OCI-LY7 (cell line): ENCODE data around the gene PSPN.

Experiments
- EZH2phosphoT487 ChIP-seq: fragments of 200-600 bp; sonication (generic); IDR thresholded peaks from 2 replicates; pipeline ENCODE4 v1.6.1; 2018; ENCODE audit warnings: low read depth, borderline replicate concordance, mild to moderate bottlenecking, mixed run types, antibody characterized with exemption, low read length, moderate library complexity, mixed read lengths
- TF ChIP-seq, protein P1 (sequence below): fragments of 200-600 bp; sonication (generic); conservative IDR thresholded peaks from 2 replicates; pipeline ENCODE4 v1.5.1; 2014; ENCODE audit warnings: mild to moderate bottlenecking, antibody characterized with exemption, low read length, moderate library complexity, mixed read lengths

DNA sequence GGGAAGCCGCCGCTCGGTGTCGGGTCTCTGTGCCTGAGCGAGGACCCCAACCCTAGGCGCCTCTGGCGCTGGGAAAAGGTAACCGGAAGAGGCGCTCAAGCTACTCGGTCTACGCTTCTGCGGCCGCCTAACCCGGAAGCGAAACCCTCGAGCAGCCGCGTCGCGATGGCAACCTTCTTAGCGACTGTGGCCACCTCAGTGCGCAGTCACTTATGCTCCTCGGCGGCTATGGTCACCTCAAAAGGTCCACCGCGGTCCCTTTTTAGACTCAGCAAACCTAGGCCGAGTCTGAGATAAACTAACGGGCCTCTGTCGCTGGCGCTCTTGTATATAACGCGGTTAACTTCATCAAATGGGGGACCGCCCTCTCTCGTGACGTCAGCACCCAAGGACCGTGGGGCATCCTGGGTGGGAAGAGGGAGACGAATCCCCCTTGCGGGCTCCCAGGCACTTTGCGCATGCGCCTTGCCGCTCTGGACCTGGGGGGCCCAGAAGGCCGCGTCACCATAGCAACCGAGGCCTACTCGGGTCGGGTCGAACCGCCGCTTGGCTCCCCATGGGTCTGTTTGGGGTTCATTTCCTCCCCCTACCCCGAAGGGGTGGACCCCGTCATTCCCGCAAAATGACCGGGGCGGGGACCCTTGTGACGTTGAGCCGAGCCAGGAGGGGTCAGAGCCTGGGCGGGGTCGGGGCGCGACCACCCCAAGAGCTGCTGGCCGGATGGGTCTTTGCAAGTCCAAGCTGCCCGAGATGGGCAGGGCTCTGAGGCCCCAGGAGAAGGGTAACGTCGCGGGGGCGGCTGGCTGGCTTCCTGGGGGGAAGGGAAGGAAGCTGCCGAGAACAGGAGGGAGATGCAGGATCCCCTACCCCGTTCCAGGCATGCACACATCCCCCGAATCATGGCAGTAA is 17.6 kb upstream of the PSPN start, which contains the start of gene GTF2F1:
- TF ChIP-seq, protein P1, sequence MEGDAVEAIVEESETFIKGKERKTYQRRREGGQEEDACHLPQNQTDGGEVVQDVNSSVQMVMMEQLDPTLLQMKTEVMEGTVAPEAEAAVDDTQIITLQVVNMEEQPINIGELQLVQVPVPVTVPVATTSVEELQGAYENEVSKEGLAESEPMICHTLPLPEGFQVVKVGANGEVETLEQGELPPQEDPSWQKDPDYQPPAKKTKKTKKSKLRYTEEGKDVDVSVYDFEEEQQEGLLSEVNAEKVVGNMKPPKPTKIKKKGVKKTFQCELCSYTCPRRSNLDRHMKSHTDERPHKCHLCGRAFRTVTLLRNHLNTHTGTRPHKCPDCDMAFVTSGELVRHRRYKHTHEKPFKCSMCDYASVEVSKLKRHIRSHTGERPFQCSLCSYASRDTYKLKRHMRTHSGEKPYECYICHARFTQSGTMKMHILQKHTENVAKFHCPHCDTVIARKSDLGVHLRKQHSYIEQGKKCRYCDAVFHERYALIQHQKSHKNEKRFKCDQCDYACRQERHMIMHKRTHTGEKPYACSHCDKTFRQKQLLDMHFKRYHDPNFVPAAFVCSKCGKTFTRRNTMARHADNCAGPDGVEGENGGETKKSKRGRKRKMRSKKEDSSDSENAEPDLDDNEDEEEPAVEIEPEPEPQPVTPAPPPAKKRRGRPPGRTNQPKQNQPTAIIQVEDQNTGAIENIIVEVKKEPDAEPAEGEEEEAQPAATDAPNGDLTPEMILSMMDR = peak; percentile 50
- no peak for TF ChIP-seq EZH2phosphoT487
